Measurements from ENCODE around the gene FBLN2. TPM values are rescaled to one million over a fixed set of nuclear protein-coding genes. Genes with fewer than 3 reads are reported as not detected.

Gene FBLN2
- total RNA-seq, 1 donor from 2014 or later, result 5.8 TPM

- H3K4me3 Mint-ChIP-seq (ENCODE audit: low read depth), result no peak overlapping the region
- no peaks in the 10 kb centered on the region for H3K4me1 Mint-ChIP-seq (ENCODE audit: low read depth)
- peak overlapping the region; percentile 37 for H3K27ac Mint-ChIP-seq
- peaks cover 41% of the 10 kb centered on the region for H3K27me3 Mint-ChIP-seq
- no peaks in the 10 kb centered on the region for H3K9me3 Mint-ChIP-seq (ENCODE audit: low read depth)
- no peak for DNase-seq (ENCODE audit: low spot score, unreplicated experiment)
- no peak for TF ChIP-seq CTCF (IDR thresholded peaks at IDR 0.05; ENCODE audit: unreplicated experiment)
- H3K36me3 Mint-ChIP-seq (ENCODE audit: insufficient read depth), result no peaks in the 10 kb centered on the region
Measured at GRCh38 chr3:13683772-13684171, 134.8 kb downstream of the FBLN2 start.

DNA sequence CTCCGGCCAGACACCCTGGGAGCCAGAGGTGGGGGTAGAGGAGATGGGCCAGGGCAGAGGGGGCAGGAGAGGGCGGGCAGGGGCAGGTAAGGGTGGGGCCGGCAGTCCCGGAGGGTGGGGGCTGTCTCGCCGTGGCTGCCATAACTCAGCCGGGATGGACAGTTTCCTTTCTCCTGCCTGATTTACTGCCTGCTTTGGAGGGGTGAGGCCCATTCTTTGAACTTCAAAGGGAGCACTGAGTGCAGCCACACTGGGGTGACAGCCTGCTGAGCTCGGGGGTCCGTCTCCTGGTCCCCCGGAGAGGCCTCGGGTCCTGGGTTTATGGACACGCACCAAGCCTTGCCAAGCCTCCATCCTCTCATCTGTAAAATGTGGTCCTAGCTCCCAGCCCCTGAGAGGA, 135.4 kb downstream of the FBLN2 start:
- peaks cover 40% of the 10 kb centered on the region for H3K27me3 Mint-ChIP-seq
- no peak for DNase-seq (ENCODE audit: low spot score, unreplicated experiment)
- H3K4me1 Mint-ChIP-seq (ENCODE audit: low read depth), result no peaks in the 10 kb centered on the region
- no peaks in the 10 kb centered on the region for H3K36me3 Mint-ChIP-seq (ENCODE audit: insufficient read depth)
- H3K27ac Mint-ChIP-seq, result no peak overlapping the region
- no peaks in the 10 kb centered on the region for H3K9me3 Mint-ChIP-seq (ENCODE audit: low read depth)
- H3K4me3 Mint-ChIP-seq (ENCODE audit: low read depth), result no peak overlapping the region
- no peak for TF ChIP-seq CTCF (IDR thresholded peaks at IDR 0.05; ENCODE audit: unreplicated experiment)

- TF ChIP-seq CTCF (IDR thresholded peaks at IDR 0.05; ENCODE audit: unreplicated experiment), result no peak
- H3K27ac Mint-ChIP-seq, result no peak overlapping the region
- DNase-seq (ENCODE audit: low spot score, unreplicated experiment), result no peak
- no peaks in the 10 kb centered on the region for H3K4me1 Mint-ChIP-seq (ENCODE audit: low read depth)
- H3K27me3 Mint-ChIP-seq, result peaks cover 37% of the 10 kb centered on the region
- no peaks in the 10 kb centered on the region for H3K9me3 Mint-ChIP-seq (ENCODE audit: low read depth)
- no peaks in the 10 kb centered on the region for H3K36me3 Mint-ChIP-seq (ENCODE audit: insufficient read depth)
- H3K4me3 Mint-ChIP-seq (ENCODE audit: low read depth), result no peak overlapping the region
Measured at GRCh38 chr3:13684854-13685253, 135.9 kb downstream of the FBLN2 start.

GRCh38 chr3:13685721-13686120, 136.8 kb downstream of the FBLN2 start:
- Mint-ChIP-seq H3K36me3 (ENCODE audit: insufficient read depth) (no peaks in the 10 kb centered on the region), H3K27me3 (peaks cover 34% of the 10 kb centered on the region), H3K9me3 (ENCODE audit: low read depth) (no peaks in the 10 kb centered on the region), H3K4me3 (ENCODE audit: low read depth) (no peak overlapping the region), H3K4me1 (ENCODE audit: low read depth) (no peaks in the 10 kb centered on the region), H3K27ac (no peak overlapping the region)
- DNase-seq (ENCODE audit: low spot score, unreplicated experiment), result no peak
- TF ChIP-seq CTCF (IDR thresholded peaks at IDR 0.05; ENCODE audit: unreplicated experiment), result no peak

DNA sequence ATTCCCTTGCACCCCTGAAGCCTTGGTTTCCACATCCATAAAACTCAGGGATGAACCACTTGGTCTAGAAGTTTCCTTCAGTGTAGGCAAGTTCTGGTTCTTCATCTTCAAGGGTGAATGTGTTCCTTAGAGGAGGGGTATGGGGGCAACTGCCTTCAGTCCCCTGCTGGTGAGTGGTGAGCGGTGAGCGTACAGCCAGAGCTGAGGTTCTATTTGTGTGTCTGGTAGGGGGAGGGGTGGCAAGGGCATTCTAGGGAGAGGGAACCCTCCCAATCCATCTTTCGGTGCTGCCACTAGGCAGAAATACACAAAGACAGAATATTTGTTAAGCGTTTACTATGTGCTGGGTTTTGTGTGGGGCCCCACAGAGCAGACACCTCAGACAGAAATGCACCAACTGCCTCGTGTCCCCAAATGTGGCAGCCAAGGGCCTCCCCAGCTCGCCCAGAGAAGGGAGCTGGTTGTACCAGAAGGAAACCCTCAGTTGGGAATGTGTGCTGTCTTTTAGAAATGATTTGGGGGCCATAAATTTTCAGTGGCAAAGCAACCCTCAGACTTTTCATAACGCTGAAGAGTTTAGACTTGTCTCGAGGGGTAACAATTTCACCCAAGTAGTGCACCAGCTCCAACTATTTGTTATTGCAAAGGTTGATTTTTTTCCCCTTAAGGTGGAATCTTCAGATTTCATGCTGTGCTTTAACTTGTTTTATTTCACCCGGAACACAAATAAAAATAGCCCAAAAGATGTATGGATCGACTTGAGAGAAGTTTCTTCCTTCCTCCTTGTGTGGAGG, 137.6 kb downstream of the FBLN2 start:
- DNase-seq (ENCODE audit: low spot score, unreplicated experiment), result no peak
- H3K27ac Mint-ChIP-seq, result no peak overlapping the region
- peaks cover 39% of the 10 kb centered on the region for H3K27me3 Mint-ChIP-seq

More for the DNA sequence above, 137.6 kb downstream of the FBLN2 start:
- TF ChIP-seq CTCF (IDR thresholded peaks at IDR 0.05; ENCODE audit: unreplicated experiment), result no peak
- no peak overlapping the region for H3K4me3 Mint-ChIP-seq (ENCODE audit: low read depth)
- H3K9me3 Mint-ChIP-seq (ENCODE audit: low read depth), result no peaks in the 10 kb centered on the region
- H3K36me3 Mint-ChIP-seq (ENCODE audit: insufficient read depth), result no peaks in the 10 kb centered on the region
- H3K4me1 Mint-ChIP-seq (ENCODE audit: low read depth), result no peaks in the 10 kb centered on the region
